A549 (cell line): ENCODE results near the gene GATAD2A. TPM values are rescaled to one million over a fixed set of nuclear protein-coding genes. Genes with fewer than 3 reads are reported as not detected.
"Not testable (repeated sequence)": the region's sequence is repeated elsewhere in the genome, so short reads cannot be mapped to it uniquely, and the experiment has no call there.

Experiments used
- ATAC-seq, 2 experiments: fragments of 200-7000 bp in 1 of 2; fragments of >200 bp in 1 of 2; cut with Nextera tagmentation in 1 of 2; cut with Tn5 transposase in 1 of 2; 3 replicates each; pipeline versions ENCODE4 v1.8.0 to v1.9.1; 2018 to 2020; ENCODE audit warnings: mild to moderate bottlenecking in 1 of 2, moderate library complexity in 1 of 2
- CTCF ChIA-PET: fragments of 300-600 bp; sonication (Branson Sonifier 250); formaldehyde crosslinking; extraction: SDS; loops from one replicate; lab custom pipeline; 2021; ENCODE audit warnings: antibody characterized with exemption, inconsistent platforms; lab: Yijun Ruan, JAX
- POLR2A ChIA-PET: fragments of 350-600 bp; formaldehyde crosslinking; extraction: SDS; loops from one replicate; lab custom pipeline; 2021; ENCODE audit warnings: antibody characterized with exemption, inconsistent platforms; lab: Yijun Ruan, JAX
- DNase-seq, 2 experiments: peaks; one replicate each; pipeline versions ENCODE4 v3.0.0 to v3.0.0-alpha.2; 2011 to 2016; ENCODE audit warnings: low read depth in 1 of 2, low spot score in 1 of 2
- FAIRE-seq: peaks from 2 replicates; lab custom pipeline; 2011; peaks lifted over from hg19 to GRCh38; lab: Jason Lieb, UNC
- H3K27ac ChIP-seq, 2 experiments: fragments of >200 bp; sonication (Bioruptor Twin); formaldehyde crosslinking; 3 replicates each; pipeline ENCODE4 v1.5.1; 2016 to 2017
- H3K4me1 ChIP-seq: fragments of >200 bp; sonication (Bioruptor Twin); formaldehyde crosslinking; 3 replicates; pipeline ENCODE4 v1.6.1; 2016
- H3K4me2 ChIP-seq: fragments of >200 bp; sonication (Bioruptor Twin); formaldehyde crosslinking; 3 replicates; pipeline ENCODE4 v1.6.1; 2016
- H3K4me3 ChIP-seq: fragments of >200 bp; sonication (Bioruptor Twin); formaldehyde crosslinking; 3 replicates; pipeline ENCODE4 v1.5.1; 2016
- H3K9me3 ChIP-seq: fragments of >200 bp; sonication (Bioruptor Twin); formaldehyde crosslinking; 3 replicates; pipeline ENCODE4 v1.6.1; 2016
- CEBPB ChIP-seq, 2 experiments: fragments of >200 bp in 1 of 2; sonication (Bioruptor Twin) in 1 of 2; formaldehyde crosslinking in 1 of 2; IDR thresholded peaks; 2 replicates each; pipeline ENCODE4 v1.6.1; 2012 to 2016
- CHD2 ChIP-seq: fragments of 150-350 bp; IDR thresholded peaks from 2 replicates; pipeline ENCODE4 v1.6.1; 2014; ENCODE audit warnings: low read length; ENCODE audit not compliant: partially characterized antibody
- EP300 ChIP-seq, 2 experiments: fragments of >200 bp; sonication (Bioruptor Twin); formaldehyde crosslinking; IDR thresholded peaks; 2 replicates in 1 of 2; 3 replicates in 1 of 2; pipeline ENCODE4 v1.6.1; 2016 to 2017
- HOXB13 ChIP-seq: fragments of 250-450 bp; sonication (Bioruptor Pico); IDR thresholded peaks from 2 replicates; pipeline ENCODE4 v1.5.0; 2020; ENCODE audit warnings: low read depth, mild to moderate bottlenecking, moderate library complexity
- JUN ChIP-seq, 2 experiments: fragments of >200 bp; sonication (Bioruptor Twin); formaldehyde crosslinking; IDR thresholded peaks; 2 replicates in 1 of 2; 3 replicates in 1 of 2; pipeline ENCODE4 v1.6.1; 2016 to 2017
- MAFK ChIP-seq: fragments of 450-650 bp; IDR thresholded peaks from 2 replicates; pipeline ENCODE4 v1.6.1; 2014; ENCODE audit not compliant: partially characterized antibody
- MYC ChIP-seq: IDR thresholded peaks from 2 replicates; pipeline ENCODE4 v1.6.1; 2012; ENCODE audit warnings: mild to moderate bottlenecking, inconsistent platforms, low read length, improper control_type of control experiment, borderline replicate concordance
- NFE2L2 ChIP-seq: fragments of 150-350 bp; conservative IDR thresholded peaks from 2 replicates; pipeline ENCODE4 v1.6.1; 2014; ENCODE audit warnings: low read length
- NR3C1 ChIP-seq: fragments of >200 bp; sonication (Bioruptor Twin); formaldehyde crosslinking; IDR thresholded peaks from 3 replicates; pipeline ENCODE4 v1.6.1; 2017
- POLR2A ChIP-seq: IDR thresholded peaks from 2 replicates; pipeline ENCODE4 v1.6.1; 2012; ENCODE audit warnings: mild to moderate bottlenecking, low read length
- POLR2AphosphoS2 ChIP-seq: conservative IDR thresholded peaks from 2 replicates; pipeline ENCODE4 v1.6.1; 2012; ENCODE audit warnings: low read length, improper control_type of control experiment, inconsistent platforms
- RAD21 ChIP-seq, 2 experiments: fragments of >200 bp in 1 of 2; sonication (Bioruptor Twin) in 1 of 2; formaldehyde crosslinking in 1 of 2; IDR thresholded peaks in 1 of 2; conservative IDR thresholded peaks in 1 of 2; 2 replicates in 1 of 2; 3 replicates in 1 of 2; pipeline ENCODE4 v1.6.1; 2012 to 2018; ENCODE audit warnings: inconsistent platforms in 1 of 2
- RARB ChIP-seq: fragments of 250-450 bp; sonication (Bioruptor Pico); IDR thresholded peaks from 2 replicates; pipeline ENCODE4 v1.8.0; 2021; ENCODE audit warnings: mild to moderate bottlenecking, moderate library complexity
- RFX5 ChIP-seq: fragments of 450-650 bp; IDR thresholded peaks from 2 replicates; pipeline ENCODE4 v1.7.1; 2014; ENCODE audit warnings: antibody characterized with exemption, mild to moderate bottlenecking, moderate library complexity
- SMC3 ChIP-seq: fragments of >200 bp; sonication (Bioruptor Twin); formaldehyde crosslinking; IDR thresholded peaks from 3 replicates; pipeline ENCODE4 v1.6.1; 2018; ENCODE audit warnings: inconsistent platforms
- TP53 ChIP-seq: fragments of 250-450 bp; sonication (Bioruptor Pico); IDR thresholded peaks from 2 replicates; pipeline ENCODE4 v1.5.0; 2021; ENCODE audit warnings: mild to moderate bottlenecking, moderate library complexity
- ZFP36 ChIP-seq: fragments of 450-650 bp; IDR thresholded peaks from 2 replicates; pipeline ENCODE4 v1.6.1; 2014; ENCODE audit warnings: borderline replicate concordance; ENCODE audit not compliant: partially characterized antibody
- ZSCAN20 ChIP-seq: fragments of 250-450 bp; sonication (Bioruptor Pico); IDR thresholded peaks from 2 replicates; pipeline ENCODE4 v1.8.0; 2022; ENCODE audit warnings: mild to moderate bottlenecking, moderate library complexity
- WGBS: methylation state at CpG from one replicate; pipeline ENCODE4 v1.1.6; 2017; ENCODE audit errors: missing lambda C conversion rate; 5-methylcytosine and 5-hydroxymethylcytosine counted together
- polyA plus RNA-seq, 4 experiments: library from polyadenylated mRNA; depleted of rRNA in 3 of 4; stranded (reverse); fragments of >200 nt; fragmentation: RNase III in 1 of 4; extraction: RNeasy Plus Mini Kit Qiagen cat#74134 plus additional on column Dnase treatment in 1 of 4; gene quantifications; 2 replicates in 3 of 4; 3 replicates in 1 of 4; pipeline ENCODE4 v1.2.3, GENCODE V29; 2011 to 2017
- TF ChIP-seq, protein P1 (sequence below): fragments of 200-600 bp; sonication (generic); IDR thresholded peaks from 2 replicates; pipeline ENCODE4 v1.6.1; 2016; ENCODE audit warnings: antibody characterized with exemption, mild to moderate bottlenecking, moderate library complexity
- TF ChIP-seq, protein P2 (sequence below): fragments of 150-350 bp; IDR thresholded peaks from 2 replicates; pipeline ENCODE4 v1.6.1; 2014; ENCODE audit warnings: low read depth, mild to moderate bottlenecking, low read length

The GATAD2A gene
- polyA plus RNA-seq, 2 of the 4 experiments (the other 2 are of a cell fraction) = 25.2 to 28.9 TPM

DNA sequence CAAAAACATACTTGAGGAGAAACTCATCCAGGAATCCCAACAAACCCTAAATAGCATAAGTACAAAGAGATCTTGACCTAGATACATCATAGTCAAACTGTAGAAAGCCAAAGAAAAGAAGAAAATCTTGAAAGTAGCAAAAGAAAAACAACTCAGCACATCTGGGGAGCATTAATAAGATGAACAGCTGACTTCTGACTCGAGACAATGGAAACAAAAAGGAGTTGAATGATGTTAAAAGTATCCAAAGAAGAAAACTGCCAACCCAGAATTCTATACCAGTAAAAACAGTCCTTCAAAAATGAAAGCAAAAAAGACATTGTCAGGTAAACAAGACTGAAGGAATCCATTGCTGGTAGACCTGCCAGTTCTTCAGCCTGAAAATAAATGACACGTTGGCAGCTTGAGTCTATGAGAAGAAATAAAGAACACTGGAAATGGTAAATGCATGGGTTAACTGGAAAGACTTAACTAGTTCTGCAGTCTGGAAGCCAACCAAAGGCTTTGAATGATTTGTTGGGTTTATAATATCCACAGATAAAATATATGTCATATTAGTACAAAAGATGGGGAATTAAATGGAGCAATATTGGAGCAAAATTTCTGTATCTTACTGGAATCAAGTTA, 63.1 kb downstream of the GATAD2A start (continued):
- TF ChIP-seq, protein P1, sequence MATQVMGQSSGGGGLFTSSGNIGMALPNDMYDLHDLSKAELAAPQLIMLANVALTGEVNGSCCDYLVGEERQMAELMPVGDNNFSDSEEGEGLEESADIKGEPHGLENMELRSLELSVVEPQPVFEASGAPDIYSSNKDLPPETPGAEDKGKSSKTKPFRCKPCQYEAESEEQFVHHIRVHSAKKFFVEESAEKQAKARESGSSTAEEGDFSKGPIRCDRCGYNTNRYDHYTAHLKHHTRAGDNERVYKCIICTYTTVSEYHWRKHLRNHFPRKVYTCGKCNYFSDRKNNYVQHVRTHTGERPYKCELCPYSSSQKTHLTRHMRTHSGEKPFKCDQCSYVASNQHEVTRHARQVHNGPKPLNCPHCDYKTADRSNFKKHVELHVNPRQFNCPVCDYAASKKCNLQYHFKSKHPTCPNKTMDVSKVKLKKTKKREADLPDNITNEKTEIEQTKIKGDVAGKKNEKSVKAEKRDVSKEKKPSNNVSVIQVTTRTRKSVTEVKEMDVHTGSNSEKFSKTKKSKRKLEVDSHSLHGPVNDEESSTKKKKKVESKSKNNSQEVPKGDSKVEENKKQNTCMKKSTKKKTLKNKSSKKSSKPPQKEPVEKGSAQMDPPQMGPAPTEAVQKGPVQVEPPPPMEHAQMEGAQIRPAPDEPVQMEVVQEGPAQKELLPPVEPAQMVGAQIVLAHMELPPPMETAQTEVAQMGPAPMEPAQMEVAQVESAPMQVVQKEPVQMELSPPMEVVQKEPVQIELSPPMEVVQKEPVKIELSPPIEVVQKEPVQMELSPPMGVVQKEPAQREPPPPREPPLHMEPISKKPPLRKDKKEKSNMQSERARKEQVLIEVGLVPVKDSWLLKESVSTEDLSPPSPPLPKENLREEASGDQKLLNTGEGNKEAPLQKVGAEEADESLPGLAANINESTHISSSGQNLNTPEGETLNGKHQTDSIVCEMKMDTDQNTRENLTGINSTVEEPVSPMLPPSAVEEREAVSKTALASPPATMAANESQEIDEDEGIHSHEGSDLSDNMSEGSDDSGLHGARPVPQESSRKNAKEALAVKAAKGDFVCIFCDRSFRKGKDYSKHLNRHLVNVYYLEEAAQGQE = no peak
- TF ChIP-seq POLR2A = no peak
- TF ChIP-seq ZSCAN20 (CRISPR knock-in tag) = no peak
- no peak for TF ChIP-seq SMC3
- no peak for TF ChIP-seq JUN (IDR thresholded peaks at IDR 0.05)

DNA sequence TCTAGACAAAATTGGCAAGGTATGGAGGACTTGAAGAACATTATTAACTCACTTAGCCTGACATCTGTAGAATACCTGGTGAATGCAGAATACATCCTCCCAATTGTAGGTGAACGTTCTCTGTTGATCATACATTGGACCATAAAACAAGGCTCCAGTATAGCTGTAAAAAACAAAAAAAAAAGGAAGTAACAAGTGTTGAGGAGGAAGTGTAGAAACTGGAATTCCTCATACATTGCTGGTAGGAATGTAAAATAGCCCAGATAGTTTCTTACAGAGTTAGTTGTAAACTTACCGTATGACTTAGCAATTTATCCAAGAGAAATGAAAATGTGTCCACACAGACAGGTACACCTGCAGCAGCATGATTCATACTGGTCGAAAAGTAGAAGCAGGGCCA, 65.1 kb downstream of the GATAD2A start:
- no peak for ATAC-seq
- Histone ChIP-seq H3K4me1 (no peaks in the 10 kb centered on the region), H3K4me2 (no peak overlapping the region), H3K4me3 (no peak overlapping the region), H3K9me3 (peaks cover 19% of the 10 kb centered on the region; the same call in 2 of the 3 replicates)
- 94% methylated on average over 3 of the region's 3 CpGs for WGBS
- no peak for TF ChIP-seq CEBPB (IDR thresholded peaks at IDR 0.05)
- no peak for TF ChIP-seq POLR2AphosphoS2
- no peak for TF ChIP-seq EP300 (IDR thresholded peaks at IDR 0.05)
- TF ChIP-seq HOXB13 = no peak
- TF ChIP-seq NFE2L2 = no peak
- no peak for TF ChIP-seq CHD2
- no peak for TF ChIP-seq RFX5
- TF ChIP-seq ZFP36 = no peak
- TF ChIP-seq, all 56 proteins: peak for 0
- H3K27ac ChIP-seq = no peak overlapping the region
- ChIA-PET CTCF (no interaction called here), POLR2A (interaction anchor here (0.7 kb wide), 1 partner anchor 46 kb away, joined by 5 read pairs; no protein-coding TSS in a partner anchor)
- FAIRE-seq = no peak
- DNase-seq = no peak

DNA sequence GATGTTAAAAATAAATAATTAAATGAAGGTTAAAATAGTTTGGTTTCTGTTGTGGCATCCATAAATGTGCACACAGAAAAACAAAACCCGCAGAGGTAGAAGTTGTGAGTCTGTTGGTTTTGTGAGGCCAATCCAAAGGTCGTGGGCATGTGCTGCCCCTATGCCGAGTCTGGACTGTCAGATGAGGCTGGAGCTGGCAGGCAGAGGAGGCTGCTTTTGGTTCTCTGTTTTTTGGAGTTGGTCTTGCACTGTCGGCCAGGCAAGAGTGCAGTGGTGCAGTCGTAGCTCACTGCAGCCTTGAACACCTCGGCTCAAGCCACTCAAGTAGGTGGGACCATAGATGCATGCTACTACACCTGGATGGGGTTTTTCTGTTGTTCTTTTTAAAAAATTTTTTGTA, 66.2 kb downstream of the GATAD2A start:
- FAIRE-seq = no peak
- DNase-seq = no peak
- CTCF ChIA-PET = interaction anchor here (1.2 to 1.4 kb wide), 2 partner anchors 10 to 129 kb away, joined by 3 to 4 read pairs; no protein-coding TSS in a partner anchor
- Histone ChIP-seq H3K4me3 (no peak overlapping the region), H3K27ac (no peak overlapping the region)
- TF ChIP-seq RAD21 (conservative IDR thresholded peaks at IDR 0.05 in 1 of 2, IDR thresholded peaks at IDR 0.05 in 1 of 2) (no peak), RARB (no peak), MYC (no peak), NR3C1 (no peak), TP53 (no peak), SMC3 (no peak), ZSCAN20 (CRISPR knock-in tag) (no peak), NFE2L2 (no peak), MAFK (no peak), RFX5 (no peak)
- TF ChIP-seq, protein P2, sequence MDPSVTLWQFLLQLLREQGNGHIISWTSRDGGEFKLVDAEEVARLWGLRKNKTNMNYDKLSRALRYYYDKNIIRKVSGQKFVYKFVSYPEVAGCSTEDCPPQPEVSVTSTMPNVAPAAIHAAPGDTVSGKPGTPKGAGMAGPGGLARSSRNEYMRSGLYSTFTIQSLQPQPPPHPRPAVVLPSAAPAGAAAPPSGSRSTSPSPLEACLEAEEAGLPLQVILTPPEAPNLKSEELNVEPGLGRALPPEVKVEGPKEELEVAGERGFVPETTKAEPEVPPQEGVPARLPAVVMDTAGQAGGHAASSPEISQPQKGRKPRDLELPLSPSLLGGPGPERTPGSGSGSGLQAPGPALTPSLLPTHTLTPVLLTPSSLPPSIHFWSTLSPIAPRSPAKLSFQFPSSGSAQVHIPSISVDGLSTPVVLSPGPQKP = no peak
- TF ChIP-seq, all 56 proteins: peak for 0
- WGBS = 85% methylated on average over 6 of the region's 6 CpGs
- ATAC-seq = no peak
- no peaks in the 10 kb centered on the region for H3K4me1 ChIP-seq
- peaks cover 19% of the 10 kb centered on the region; the same call in 2 of the 3 replicates for H3K9me3 ChIP-seq
- no peak overlapping the region for H3K4me2 ChIP-seq
- POLR2A ChIA-PET = interaction anchor here (0.7 kb wide), 1 partner anchor 17 kb away, joined by 4 read pairs; no protein-coding TSS in a partner anchor

DNA sequence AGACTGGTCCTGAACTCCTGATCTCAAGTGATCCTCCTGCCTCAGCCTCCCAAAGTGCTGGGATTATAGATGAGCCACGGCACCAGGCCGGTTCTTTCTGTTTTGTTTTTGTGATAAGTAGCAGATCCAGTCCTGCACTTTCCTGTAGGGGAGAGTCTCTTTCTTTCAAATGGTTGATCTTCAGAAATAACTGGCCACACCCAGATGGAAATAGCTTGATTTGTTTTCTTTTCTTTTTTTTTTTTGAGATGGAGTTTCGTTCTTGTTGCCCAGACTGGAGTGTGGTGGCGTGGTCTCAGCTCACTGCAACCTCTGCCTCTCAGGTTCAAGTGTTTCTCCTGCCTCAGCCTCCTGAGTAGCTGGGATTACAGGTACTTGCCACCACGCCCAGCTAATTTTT, 66.6 kb downstream of the GATAD2A start:
- not testable (repeated sequence) for ATAC-seq, DNase-seq, H3K4me2 ChIP-seq, H3K4me3 ChIP-seq, H3K4me1 ChIP-seq, H3K27ac ChIP-seq, FAIRE-seq
- CTCF ChIA-PET = interaction anchor here (1.1 to 1.4 kb wide), 3 partner anchors 9 to 129 kb away, joined by 3 to 6 read pairs (median 4); no protein-coding TSS in a partner anchor
- H3K9me3 ChIP-seq = peaks cover 19% of the 10 kb centered on the region; the same call in 2 of the 3 replicates
- WGBS = 75% methylated on average over 5 of the region's 5 CpGs
- POLR2A ChIA-PET = interaction anchor here (0.7 kb wide), 1 partner anchor 17 kb away, joined by 4 read pairs; no protein-coding TSS in a partner anchor
